Measurements from ENCODE around the gene PRSS16.

The PRSS16 gene

GRCh38 chr6:27286141-27286540, 38.6 kb downstream of the PRSS16 start:
- H3K9ac ChIP-seq (ENCODE audit: insufficient read length): no peak overlapping the region
- no peaks in the 10 kb centered on the region for H3K36me3 ChIP-seq (ENCODE audit: insufficient read depth, low read length)
- TF ChIP-seq EZH2 (IDR thresholded peaks at IDR 0.05) (no peak), POLR2AphosphoS5 (IDR thresholded peaks at IDR 0.05; ENCODE audit: borderline replicate concordance, low read depth, low read length) (no peak), FOXP2 (optimal IDR thresholded peaks at IDR 0.05; ENCODE audit: control extremely low read depth, extremely low read length, insufficient read depth) (no peak)
- H3K27ac ChIP-seq: no peak overlapping the region
- no peaks in the 10 kb centered on the region for H3K9me3 ChIP-seq (ENCODE audit: low read depth, low read length)
- H3K4me3 ChIP-seq: no peak overlapping the region
- no peak for DNase-seq (ENCODE audit: low read depth, low spot score)

- H3K4me3 ChIP-seq: peak overlapping the region; percentile 75
- no peaks in the 10 kb centered on the region for H3K9me3 ChIP-seq (ENCODE audit: low read depth, low read length)
- TF ChIP-seq FOXP2 (optimal IDR thresholded peaks at IDR 0.05; ENCODE audit: control extremely low read depth, extremely low read length, insufficient read depth) (no peak), EZH2 (IDR thresholded peaks at IDR 0.05) (no peak), POLR2AphosphoS5 (IDR thresholded peaks at IDR 0.05; ENCODE audit: borderline replicate concordance, low read depth, low read length) (no peak)
- DNase-seq (ENCODE audit: low read depth, low spot score): no peak
- H3K9ac ChIP-seq (ENCODE audit: insufficient read length): no peak overlapping the region
- no peak overlapping the region for H3K27ac ChIP-seq
- H3K36me3 ChIP-seq (ENCODE audit: insufficient read depth, low read length): no peaks in the 10 kb centered on the region
These were observed 40.2 kb downstream of the PRSS16 start for GRCh38 chr6:27287751-27288135.

GRCh38 chr6:27288136-27289044, 40.9 kb downstream of the PRSS16 start:
- Histone ChIP-seq H3K27ac (no peak overlapping the region), H3K36me3 (ENCODE audit: insufficient read depth, low read length) (no peaks in the 10 kb centered on the region), H3K4me3 (peak overlapping the region; percentile 75), H3K9me3 (ENCODE audit: low read depth, low read length) (no peaks in the 10 kb centered on the region), H3K9ac (ENCODE audit: insufficient read length) (peak overlapping the region; percentile 63)
- no peak for DNase-seq (ENCODE audit: low read depth, low spot score)
- TF ChIP-seq POLR2AphosphoS5 (IDR thresholded peaks at IDR 0.05; ENCODE audit: borderline replicate concordance, low read depth, low read length) (no peak), FOXP2 (optimal IDR thresholded peaks at IDR 0.05; ENCODE audit: control extremely low read depth, extremely low read length, insufficient read depth) (no peak), EZH2 (IDR thresholded peaks at IDR 0.05) (no peak)

- TF ChIP-seq EZH2 (IDR thresholded peaks at IDR 0.05) (no peak), POLR2AphosphoS5 (IDR thresholded peaks at IDR 0.05; ENCODE audit: borderline replicate concordance, low read depth, low read length) (no peak), FOXP2 (optimal IDR thresholded peaks at IDR 0.05; ENCODE audit: control extremely low read depth, extremely low read length, insufficient read depth) (no peak)
- no peak overlapping the region for H3K9ac ChIP-seq (ENCODE audit: insufficient read length)
- no peak for DNase-seq (ENCODE audit: low read depth, low spot score)
- no peak overlapping the region for H3K4me3 ChIP-seq
- no peak overlapping the region for H3K27ac ChIP-seq
- H3K9me3 ChIP-seq (ENCODE audit: low read depth, low read length): no peaks in the 10 kb centered on the region
- no peaks in the 10 kb centered on the region for H3K36me3 ChIP-seq (ENCODE audit: insufficient read depth, low read length)
These were observed 42.8 kb downstream of the PRSS16 start for GRCh38 chr6:27290065-27290849.

- Histone ChIP-seq H3K4me3 (no peak overlapping the region), H3K9me3 (ENCODE audit: low read depth, low read length) (no peaks in the 10 kb centered on the region), H3K27ac (no peak overlapping the region), H3K36me3 (ENCODE audit: insufficient read depth, low read length) (no peaks in the 10 kb centered on the region), H3K9ac (ENCODE audit: insufficient read length) (no peak overlapping the region)
- no peak for TF ChIP-seq EZH2 (IDR thresholded peaks at IDR 0.05)
- TF ChIP-seq FOXP2 (optimal IDR thresholded peaks at IDR 0.05; ENCODE audit: control extremely low read depth, extremely low read length, insufficient read depth): no peak
- TF ChIP-seq POLR2AphosphoS5 (IDR thresholded peaks at IDR 0.05; ENCODE audit: borderline replicate concordance, low read depth, low read length): no peak
- DNase-seq (ENCODE audit: low read depth, low spot score): no peak
These were observed 43.3 kb downstream of the PRSS16 start for GRCh38 chr6:27290850-27291208.

GRCh38 chr6:27293436-27294098, 46.1 kb downstream of the PRSS16 start:
- no peaks in the 10 kb centered on the region for H3K9me3 ChIP-seq (ENCODE audit: low read depth, low read length)
- no peak overlapping the region for H3K4me3 ChIP-seq
- H3K36me3 ChIP-seq (ENCODE audit: insufficient read depth, low read length): no peaks in the 10 kb centered on the region
- no peak for DNase-seq (ENCODE audit: low read depth, low spot score)
- no peak overlapping the region for H3K27ac ChIP-seq
- no peak overlapping the region for H3K9ac ChIP-seq (ENCODE audit: insufficient read length)
- TF ChIP-seq POLR2AphosphoS5 (IDR thresholded peaks at IDR 0.05; ENCODE audit: borderline replicate concordance, low read depth, low read length) (no peak), FOXP2 (optimal IDR thresholded peaks at IDR 0.05; ENCODE audit: control extremely low read depth, extremely low read length, insufficient read depth) (no peak), EZH2 (IDR thresholded peaks at IDR 0.05) (no peak)

- Histone ChIP-seq H3K27ac (no peak overlapping the region), H3K9me3 (ENCODE audit: low read depth, low read length) (no peaks in the 10 kb centered on the region), H3K36me3 (ENCODE audit: insufficient read depth, low read length) (no peaks in the 10 kb centered on the region), H3K9ac (ENCODE audit: insufficient read length) (no peak overlapping the region), H3K4me3 (no peak overlapping the region)
- no peak for TF ChIP-seq EZH2 (IDR thresholded peaks at IDR 0.05)
- TF ChIP-seq POLR2AphosphoS5 (IDR thresholded peaks at IDR 0.05; ENCODE audit: borderline replicate concordance, low read depth, low read length): no peak
- no peak for TF ChIP-seq FOXP2 (optimal IDR thresholded peaks at IDR 0.05; ENCODE audit: control extremely low read depth, extremely low read length, insufficient read depth)
- DNase-seq (ENCODE audit: low read depth, low spot score): no peak
These were observed 46.9 kb downstream of the PRSS16 start for GRCh38 chr6:27294409-27294808.
